Loucy (cell line): ENCODE measurements around the gene RBMS3.

Experiments
- H2AFZ ChIP-seq: fragments of 200-600 bp; sonication (generic); 2 replicates; pipeline ENCODE4 v1.6.0; 2016; ENCODE audit warnings: antibody characterized with exemption, mild to moderate bottlenecking, low read length, moderate library complexity
- H3F3A ChIP-seq: fragments of 200-600 bp; 2 replicates; pipeline ENCODE4 v1.6.0; 2016; ENCODE audit warnings: antibody characterized with exemption, low read depth, mild to moderate bottlenecking
- H3K27me3 ChIP-seq: fragments of 200-600 bp; sonication (generic); 2 replicates; pipeline ENCODE4 v1.6.1; 2014; ENCODE audit warnings: low read length, mild to moderate bottlenecking; ENCODE audit not compliant: insufficient read depth, poor library complexity, severe bottlenecking
- H3K36me3 ChIP-seq: fragments of 200-600 bp; sonication (generic); 2 replicates; pipeline ENCODE4 v1.6.1; 2016; ENCODE audit warnings: low read length; ENCODE audit not compliant: insufficient read depth
- H3K4me1 ChIP-seq: fragments of 200-600 bp; sonication (generic); 2 replicates; pipeline ENCODE4 v1.5.1; 2014; ENCODE audit warnings: low read length, mild to moderate bottlenecking; ENCODE audit not compliant: insufficient read depth, poor library complexity, severe bottlenecking
- H3K4me2 ChIP-seq: fragments of 200-600 bp; sonication (generic); 2 replicates; pipeline ENCODE4 v1.6.0; 2014; ENCODE audit warnings: antibody characterized with exemption, low read length, low read depth, mild to moderate bottlenecking; ENCODE audit not compliant: poor library complexity, severe bottlenecking
- H3K4me3 ChIP-seq: fragments of 200-600 bp; sonication (generic); 2 replicates; pipeline ENCODE4 v1.5.1; 2014; ENCODE audit warnings: low read length, mild to moderate bottlenecking, mixed read lengths; ENCODE audit not compliant: poor library complexity, severe bottlenecking
- H3K79me2 ChIP-seq: fragments of 200-600 bp; sonication (generic); 2 replicates; pipeline ENCODE4 v1.6.1; 2014; ENCODE audit warnings: low read length; ENCODE audit not compliant: insufficient read depth
- H3K9ac ChIP-seq: fragments of 200-600 bp; sonication (generic); 2 replicates; pipeline ENCODE4 v1.6.0; 2014; ENCODE audit warnings: mild to moderate bottlenecking, low read depth, low read length, moderate library complexity; ENCODE audit not compliant: poor library complexity, severe bottlenecking
- H3K9me2 ChIP-seq: fragments of 200-600 bp; sonication (generic); replicated peaks from 2 replicates; pipeline ENCODE4 v1.6.1; 2016; ENCODE audit warnings: low read depth, low read length, mixed read lengths
- H3K9me3 ChIP-seq: fragments of 200-600 bp; sonication (generic); 2 replicates; pipeline ENCODE4 v1.6.1; 2014; ENCODE audit warnings: mild to moderate bottlenecking, antibody characterized with exemption, low read length, low read depth; ENCODE audit not compliant: insufficient read depth
- H4K20me1 ChIP-seq: fragments of 200-600 bp; sonication (generic); 2 replicates; pipeline ENCODE4 v1.6.0; 2014; ENCODE audit warnings: antibody characterized with exemption, low read length, mild to moderate bottlenecking; ENCODE audit not compliant: insufficient read depth, poor library complexity, severe bottlenecking
- CTCF ChIP-seq: fragments of 200-600 bp; sonication (generic); conservative IDR thresholded peaks from 2 replicates; pipeline ENCODE4 v1.5.1; 2014; ENCODE audit warnings: mild to moderate bottlenecking, antibody characterized with exemption, low read length
- EZH2phosphoT487 ChIP-seq: fragments of 200-600 bp; IDR thresholded peaks from 2 replicates; pipeline ENCODE4 v1.6.1; 2018; ENCODE audit warnings: antibody characterized with exemption, mild to moderate bottlenecking, moderate library complexity, borderline replicate concordance

The RBMS3 gene

DNA sequence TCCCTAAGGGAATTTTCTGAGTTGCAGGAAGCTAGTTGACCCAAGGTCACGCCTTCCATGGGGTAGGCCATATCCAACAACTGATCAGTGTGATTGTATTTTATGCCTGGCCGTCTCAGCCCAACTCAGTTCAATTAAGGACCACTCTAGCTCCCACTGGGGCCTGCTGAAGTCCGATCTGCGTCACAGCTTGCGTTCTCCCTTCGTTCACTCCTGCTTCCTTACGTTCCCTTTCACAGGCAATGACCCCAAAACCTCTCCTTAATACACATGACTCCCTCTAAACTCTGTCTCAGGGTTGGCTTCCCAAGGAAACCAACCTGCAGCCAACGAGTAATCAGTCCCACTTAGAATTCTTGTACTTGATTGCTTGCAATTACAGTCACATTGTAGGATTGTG is 428.0 kb downstream of the RBMS3 start:
- no peak overlapping the region for H3K4me2 ChIP-seq
- no peaks in the 10 kb centered on the region for H4K20me1 ChIP-seq
- TF ChIP-seq EZH2phosphoT487 (no peak), CTCF (no peak)
- no peaks in the 10 kb centered on the region for H3K4me1 ChIP-seq
- no peak overlapping the region for H3K4me3 ChIP-seq
- H2AFZ ChIP-seq: no peak overlapping the region
- H3K27me3 ChIP-seq: no peaks in the 10 kb centered on the region
- no peak overlapping the region for H3K9ac ChIP-seq
- H3K9me3 ChIP-seq: no peaks in the 10 kb centered on the region
- no peaks in the 10 kb centered on the region for H3F3A ChIP-seq
- H3K36me3 ChIP-seq: no peaks in the 10 kb centered on the region
- no peaks in the 10 kb centered on the region for H3K9me2 ChIP-seq
- H3K79me2 ChIP-seq: no peaks in the 10 kb centered on the region

GRCh38 chr3:29711255-29711771 is 430.4 kb downstream of the RBMS3 start:
- TF ChIP-seq CTCF (no peak), EZH2phosphoT487 (no peak)
- no peak overlapping the region for H3K4me2 ChIP-seq
- no peaks in the 10 kb centered on the region for H3F3A ChIP-seq
- H3K36me3 ChIP-seq: no peaks in the 10 kb centered on the region
- H3K4me1 ChIP-seq: no peaks in the 10 kb centered on the region
- H3K79me2 ChIP-seq: no peaks in the 10 kb centered on the region
- no peak overlapping the region for H3K4me3 ChIP-seq
- H2AFZ ChIP-seq: no peak overlapping the region
- H4K20me1 ChIP-seq: no peaks in the 10 kb centered on the region
- H3K27me3 ChIP-seq: no peaks in the 10 kb centered on the region
- H3K9ac ChIP-seq: no peak overlapping the region
- H3K9me2 ChIP-seq: no peaks in the 10 kb centered on the region
- H3K9me3 ChIP-seq: no peaks in the 10 kb centered on the region

- no peaks in the 10 kb centered on the region for H3K36me3 ChIP-seq
- H3K4me2 ChIP-seq: no peak overlapping the region
- no peaks in the 10 kb centered on the region for H3K79me2 ChIP-seq
- H2AFZ ChIP-seq: no peak overlapping the region
- H3K9ac ChIP-seq: no peak overlapping the region
- no peaks in the 10 kb centered on the region for H3K9me2 ChIP-seq
- H4K20me1 ChIP-seq: no peaks in the 10 kb centered on the region
- H3K4me3 ChIP-seq: no peak overlapping the region
- H3K27me3 ChIP-seq: no peaks in the 10 kb centered on the region
- TF ChIP-seq CTCF (no peak), EZH2phosphoT487 (no peak)
- no peaks in the 10 kb centered on the region for H3K4me1 ChIP-seq
- no peaks in the 10 kb centered on the region for H3F3A ChIP-seq
- H3K9me3 ChIP-seq: no peaks in the 10 kb centered on the region
Observed at GRCh38 chr3:29716213-29716612, 435.3 kb downstream of the RBMS3 start.
